GM12874 (cell line): ENCODE data around the gene TGM2.

Source experiments
- TF ChIP-seq, protein P1 (sequence below): IDR thresholded peaks from 2 replicates; pipeline ENCODE4 v1.5.1; 2011; ENCODE audit warnings: low read depth, mild to moderate bottlenecking, control low read depth, low read length, moderate library complexity; ENCODE audit not compliant: insufficient read depth

TGM2 gene

GRCh38 chr20:38209736-38210405 is 44.8 kb upstream of the TGM2 start:
- TF ChIP-seq, protein P1, sequence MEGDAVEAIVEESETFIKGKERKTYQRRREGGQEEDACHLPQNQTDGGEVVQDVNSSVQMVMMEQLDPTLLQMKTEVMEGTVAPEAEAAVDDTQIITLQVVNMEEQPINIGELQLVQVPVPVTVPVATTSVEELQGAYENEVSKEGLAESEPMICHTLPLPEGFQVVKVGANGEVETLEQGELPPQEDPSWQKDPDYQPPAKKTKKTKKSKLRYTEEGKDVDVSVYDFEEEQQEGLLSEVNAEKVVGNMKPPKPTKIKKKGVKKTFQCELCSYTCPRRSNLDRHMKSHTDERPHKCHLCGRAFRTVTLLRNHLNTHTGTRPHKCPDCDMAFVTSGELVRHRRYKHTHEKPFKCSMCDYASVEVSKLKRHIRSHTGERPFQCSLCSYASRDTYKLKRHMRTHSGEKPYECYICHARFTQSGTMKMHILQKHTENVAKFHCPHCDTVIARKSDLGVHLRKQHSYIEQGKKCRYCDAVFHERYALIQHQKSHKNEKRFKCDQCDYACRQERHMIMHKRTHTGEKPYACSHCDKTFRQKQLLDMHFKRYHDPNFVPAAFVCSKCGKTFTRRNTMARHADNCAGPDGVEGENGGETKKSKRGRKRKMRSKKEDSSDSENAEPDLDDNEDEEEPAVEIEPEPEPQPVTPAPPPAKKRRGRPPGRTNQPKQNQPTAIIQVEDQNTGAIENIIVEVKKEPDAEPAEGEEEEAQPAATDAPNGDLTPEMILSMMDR = no peak

- TF ChIP-seq, protein P1 = no peak
These were observed 44.1 kb upstream of the TGM2 start for GRCh38 chr20:38209054-38209675.

GRCh38 chr20:38208523-38208922 is 43.5 kb upstream of the TGM2 start:
- TF ChIP-seq, protein P1 = no peak

- TF ChIP-seq, protein P1 = no peak
These were observed 43.0 kb upstream of the TGM2 start for GRCh38 chr20:38208088-38208487.

GRCh38 chr20:38207621-38208020 is 42.6 kb upstream of the TGM2 start:
- TF ChIP-seq, protein P1 = no peak

DNA sequence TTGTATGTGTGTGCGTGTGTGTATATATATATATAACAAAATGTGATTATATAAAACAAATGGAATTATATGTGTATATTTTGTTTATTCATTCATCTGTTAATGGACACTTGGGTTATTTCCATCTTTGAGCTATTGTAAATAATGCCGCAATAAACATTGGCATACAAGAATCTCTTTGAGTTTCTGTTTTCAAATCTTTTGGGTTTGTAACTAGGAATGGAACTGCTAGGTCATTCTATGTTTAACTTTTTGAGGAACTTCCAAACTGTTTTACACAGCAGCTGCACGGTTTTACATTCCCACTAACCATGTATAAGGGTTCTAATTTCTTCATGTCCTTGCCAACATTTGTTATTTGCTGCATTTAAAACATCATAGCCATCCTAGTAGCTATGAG is 39.9 kb upstream of the TGM2 start:
- TF ChIP-seq, protein P1 = no peak

DNA sequence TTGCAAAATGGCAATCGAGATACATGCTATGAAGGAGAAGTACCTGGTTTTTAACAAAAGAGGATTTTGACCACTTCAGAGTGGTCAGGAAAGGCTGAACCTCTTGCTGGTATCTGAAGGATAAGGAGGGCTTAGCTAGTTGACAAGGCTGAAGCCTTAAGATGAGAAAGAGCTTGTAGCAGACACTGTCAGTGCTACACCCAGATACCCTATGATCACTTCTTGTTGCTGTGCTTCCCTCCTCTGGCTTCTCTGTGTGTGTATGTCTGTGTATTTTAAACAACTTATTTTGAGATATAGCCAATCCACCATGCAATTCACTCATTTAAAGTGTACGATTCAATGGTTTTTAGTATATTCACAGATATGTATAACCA is 38.9 kb upstream of the TGM2 start:
- TF ChIP-seq, protein P1 = no peak
